Thoracic aorta (tissue), 2 donors: ENCODE data around the gene TMEM270. TPM values are rescaled to one million over a fixed set of nuclear protein-coding genes. Genes with fewer than 3 reads are reported as not detected.

ENCODE experiments used
- ATAC-seq: fragments of 150-250 bp; one replicate; pipeline ENCODE4 v1.8.0; 2017; ENCODE audit warnings: low read depth; ENCODE audit not compliant: insufficient number of reproducible peaks, low FRiP score
- DNase-seq: peaks from one replicate; pipeline ENCODE4 v3.0.0-alpha.2; 2020; ENCODE audit warnings: low spot score
- H3K27ac ChIP-seq, 2 donors: fragments of 200-600 bp; sonication (generic); 1 replicate in 1 of 2; 2 replicates in 1 of 2; pipeline ENCODE4 v1.5.1; 2016; ENCODE audit warnings: mild to moderate bottlenecking in 2 of 2, moderate library complexity in 2 of 2
- H3K27me3 ChIP-seq: fragments of 200-600 bp; sonication (generic); replicated peaks from 2 replicates; pipeline ENCODE4 v1.6.0; 2016; ENCODE audit warnings: mild to moderate bottlenecking; ENCODE audit not compliant: insufficient read depth
- H3K36me3 ChIP-seq: fragments of 200-600 bp; sonication (generic); one replicate; pipeline ENCODE4 v1.5.1; 2016
- H3K4me1 ChIP-seq, 2 donors: fragments of 200-600 bp; sonication (generic); 1 replicate in 1 of 2; 2 replicates in 1 of 2; pipeline versions ENCODE4 v1.5.1 to v1.6.0; 2016; ENCODE audit warnings: low read depth in 2 of 2, mild to moderate bottlenecking in 1 of 2; ENCODE audit not compliant: control insufficient read depth in 1 of 2
- H3K4me3 ChIP-seq: fragments of 200-600 bp; sonication (generic); 2 replicates; pipeline ENCODE4 v1.5.1; 2016; ENCODE audit warnings: mild to moderate bottlenecking
- H3K9me3 ChIP-seq: fragments of 200-600 bp; sonication (generic); 2 replicates; pipeline ENCODE4 v1.5.1; 2016
- CTCF ChIP-seq: fragments of 200-600 bp; sonication (generic); IDR thresholded peaks from one replicate; pipeline ENCODE4 v1.5.1; 2019; ENCODE audit warnings: antibody characterized with exemption
- total RNA-seq, 2 donors: library from RNA; depleted of rRNA; stranded (reverse); fragments of >200 nt; gene quantifications; one replicate each; pipeline versions ENCODE4 v1.1.0 to v1.2.3, GENCODE V29; 2016

TMEM270 gene
- total RNA-seq, 2 donors from 2014 or later, result not detected

GRCh38 chr7:73824986-73825385 lies 36.0 kb upstream of the TMEM270 start:
- ATAC-seq, result no peak
- Histone ChIP-seq H3K27ac (no peak overlapping the region), H3K4me1 (peaks cover 3 to 7% of the 10 kb centered on the region in 2 donors), H3K27me3 (no peaks in the 10 kb centered on the region), H3K9me3 (no peaks in the 10 kb centered on the region), H3K36me3 (no peaks in the 10 kb centered on the region), H3K4me3 (no peak overlapping the region)
- no peak for DNase-seq
- no peak for TF ChIP-seq CTCF

GRCh38 chr7:73827567-73828106 lies 33.3 kb upstream of the TMEM270 start:
- TF ChIP-seq CTCF, result no peak
- H3K9me3 ChIP-seq, result no peaks in the 10 kb centered on the region
- no peaks in the 10 kb centered on the region for H3K27me3 ChIP-seq
- no peak overlapping the region for H3K27ac ChIP-seq
- H3K4me3 ChIP-seq, result no peak overlapping the region
- no peaks in the 10 kb centered on the region for H3K36me3 ChIP-seq
- ATAC-seq, result no peak
- peaks cover 3 to 7% of the 10 kb centered on the region in 2 donors for H3K4me1 ChIP-seq
- no peak for DNase-seq

- peaks cover 3 to 7% of the 10 kb centered on the region in 2 donors for H3K4me1 ChIP-seq
- H3K27me3 ChIP-seq, result no peaks in the 10 kb centered on the region
- ATAC-seq (no peak), DNase-seq (no peak)
- H3K27ac ChIP-seq, result no peak overlapping the region
- no peaks in the 10 kb centered on the region for H3K36me3 ChIP-seq
- TF ChIP-seq CTCF, result no peak
- H3K9me3 ChIP-seq, result no peaks in the 10 kb centered on the region
- H3K4me3 ChIP-seq, result no peak overlapping the region
Measured at GRCh38 chr7:73828107-73828803, 32.7 kb upstream of the TMEM270 start.

DNA sequence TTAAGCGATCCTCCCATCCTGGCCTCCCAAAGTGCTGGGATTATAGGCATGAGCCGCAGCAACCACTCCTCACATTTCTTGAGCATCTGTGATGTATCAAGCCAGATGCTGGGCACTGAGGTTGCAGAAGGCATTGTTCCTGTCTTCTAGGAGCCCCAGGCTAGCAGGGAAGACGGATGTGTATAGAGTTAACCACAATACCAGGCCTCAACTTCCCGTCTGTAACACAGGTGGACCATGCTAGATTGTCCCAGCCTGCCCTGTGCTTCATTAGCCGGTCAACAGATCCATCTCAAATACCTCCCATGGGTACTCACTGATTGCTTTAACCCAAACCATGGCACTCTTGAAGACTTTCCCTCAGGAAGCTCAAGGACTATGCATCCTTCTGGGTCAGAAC lies 32.0 kb upstream of the TMEM270 start:
- no peak overlapping the region for H3K27ac ChIP-seq
- H3K4me3 ChIP-seq, result no peak overlapping the region
- no peak for ATAC-seq
- no peaks in the 10 kb centered on the region for H3K36me3 ChIP-seq
- peaks cover 3 to 7% of the 10 kb centered on the region in 2 donors for H3K4me1 ChIP-seq
- H3K9me3 ChIP-seq, result no peaks in the 10 kb centered on the region
- TF ChIP-seq CTCF, result no peak
- no peak for DNase-seq
- no peaks in the 10 kb centered on the region for H3K27me3 ChIP-seq

GRCh38 chr7:73829505-73829904 lies 31.5 kb upstream of the TMEM270 start:
- no peak overlapping the region for H3K4me3 ChIP-seq
- peaks cover 3 to 7% of the 10 kb centered on the region in 2 donors for H3K4me1 ChIP-seq
- no peaks in the 10 kb centered on the region for H3K9me3 ChIP-seq
- no peak for TF ChIP-seq CTCF
- ATAC-seq (no peak), DNase-seq (no peak)
- no peaks in the 10 kb centered on the region for H3K36me3 ChIP-seq
- H3K27me3 ChIP-seq, result no peaks in the 10 kb centered on the region
- no peak overlapping the region for H3K27ac ChIP-seq
